ENCODE data around the gene DYNLT1. TPM values are rescaled to one million over a fixed set of nuclear protein-coding genes. Genes with fewer than 3 reads are reported as not detected.

Gene DYNLT1
- polyA plus RNA-seq, 1 donor from 2014 or later = 320 TPM

GRCh38 chr6:158586652-158587051, 57.9 kb downstream of the DYNLT1 start:
- Histone ChIP-seq H3K36me3 (ENCODE audit: insufficient read depth, low read length) (peaks cover 30% of the 10 kb centered on the region), H2AFZ (ENCODE audit: low read depth, low read length) (no peak overlapping the region), H3F3A (ENCODE audit: insufficient read depth, low read length, poor library complexity, severe bottlenecking) (no peaks in the 10 kb centered on the region), H3K27me3 (ENCODE audit: insufficient read depth, low read depth, low read length) (no peaks in the 10 kb centered on the region), H3K9me2 (ENCODE audit: insufficient read depth, low read length) (no peaks in the 10 kb centered on the region), H3K9ac (ENCODE audit: low read length) (no peak overlapping the region), H3K79me2 (replicated peaks; ENCODE audit: insufficient read depth, low read length) (no peaks in the 10 kb centered on the region), H3K9me3 (ENCODE audit: low read length) (no peaks in the 10 kb centered on the region), H3K4me2 (ENCODE audit: low read length) (no peak overlapping the region), H3K27ac (ENCODE audit: low read length) (no peak overlapping the region), H3K4me3 (ENCODE audit: low read length) (no peak overlapping the region), H4K20me1 (ENCODE audit: insufficient read depth) (no peaks in the 10 kb centered on the region)
- TF ChIP-seq RAD21 (conservative IDR thresholded peaks at IDR 0.05) = no peak
- no peak for TF ChIP-seq TAF1 (IDR thresholded peaks at IDR 0.05; ENCODE audit: low read depth)
- no peak for TF ChIP-seq SMC3 (conservative IDR thresholded peaks at IDR 0.05; ENCODE audit: poor library complexity)
- no peak for TF ChIP-seq EZH2 (IDR thresholded peaks at IDR 0.05; ENCODE audit: borderline replicate concordance, insufficient read depth, low read length, poor library complexity, severe bottlenecking)
- TF ChIP-seq POLR2AphosphoS5 (IDR thresholded peaks at IDR 0.05) = no peak
- no peak for TF ChIP-seq MXI1 (conservative IDR thresholded peaks at IDR 0.05; ENCODE audit: poor library complexity, severe bottlenecking)
- TF ChIP-seq EP300 (conservative IDR thresholded peaks at IDR 0.05; ENCODE audit: poor library complexity, severe bottlenecking) = no peak
- TF ChIP-seq CTCF (IDR thresholded peaks at IDR 0.05; ENCODE audit: poor library complexity, severe bottlenecking) = no peak
- TF ChIP-seq REST (IDR thresholded peaks at IDR 0.05; ENCODE audit: borderline replicate concordance) = no peak

Small RNA genes within 50 kb of the gene (small RNA-seq; reads per million reads assigned to genes)
- 0 reads per million in 3 experiments for gene MIR7161

Other genes starting within 250 kb of the DYNLT1 start
- 47.6 TPM in 2 replicates for gene TMEM181, start 84.7 kb downstream of the DYNLT1 start, polyA plus RNA-seq
- gene SYTL3, start 5.3 kb upstream of the DYNLT1 start, polyA plus RNA-seq = 2.1 and 3.8 TPM in 2 replicates
- gene EZR, start 174.6 kb upstream of the DYNLT1 start, polyA plus RNA-seq = 1.4 and 1.6 TPM in 2 replicates

Measured in neural cell (in vitro differentiated cells).